K562 (cell line): Measurements from ENCODE around the gene WDR20. TPM values are rescaled to one million over a fixed set of nuclear protein-coding genes. Genes with fewer than 3 reads are reported as not detected.

Source experiments
- ATAC-seq: fragments of 200-7000 bp; cut with Tn5 transposase; 3 replicates; pipeline ENCODE4 v1.9.1; 2020; ENCODE audit warnings: moderate library complexity
- BruUV-seq: library from RNA; stranded (reverse); fragments of 400-500 nt; replicated peaks from 2 replicates; lab custom pipeline; 2021; lab: Mats Ljungman, UMichigan
- CTCF ChIA-PET: fragments of 300-600 bp; formaldehyde crosslinking; extraction: SDS; loops from one replicate; lab custom pipeline; 2021; ENCODE audit warnings: low intra/inter-chr PET ratio; lab: Yijun Ruan, JAX
- POLR2A ChIA-PET: fragments of 300-600, 350-650 bp; sonication (Branson Sonifier 250); formaldehyde crosslinking; extraction: SDS; loops from one replicate; lab custom pipeline; 2021; ENCODE audit warnings: antibody characterized with exemption, inconsistent platforms; lab: Yijun Ruan, JAX
- DNase-seq, 4 experiments: peaks; one replicate each; pipeline versions ENCODE4 v3.0.0 to v3.0.0-alpha.2; 2011 to 2018; ENCODE audit warnings: low spot score in 3 of 4, mixed read lengths in 3 of 4; ENCODE audit errors: extremely low read depth in 1 of 4
- FAIRE-seq: peaks from 2 replicates; lab custom pipeline; 2011; peaks lifted over from hg19 to GRCh38; lab: Jason Lieb, UNC
- H2AFZ ChIP-seq: 2 replicates; pipeline ENCODE4 v1.6.0; 2011; ENCODE audit warnings: low read depth, low read length, control low read depth, inconsistent platforms
- H3K27ac ChIP-seq: fragments of 200-600 bp; 3 replicates; pipeline ENCODE4 v1.8.0; 2011; ENCODE audit warnings: low read depth, mild to moderate bottlenecking, control low read depth, inconsistent platforms, low read length, moderate library complexity, mixed read lengths; ENCODE audit errors: extremely low read depth
- H3K27me3 ChIP-seq, 2 experiments: fragments of 300-600 bp in 1 of 2; 2 replicates in 1 of 2; 3 replicates in 1 of 2; pipeline versions ENCODE4 v1.6.0 to v1.8.0; 2011; ENCODE audit warnings: inconsistent platforms in 2 of 2, low read length in 2 of 2, mild to moderate bottlenecking in 1 of 2, mixed read lengths in 1 of 2, moderate library complexity in 1 of 2; ENCODE audit not compliant: control insufficient read depth in 2 of 2, insufficient read depth in 2 of 2
- H3K36me3 ChIP-seq: fragments of 300-600 bp; 3 replicates; pipeline ENCODE4 v1.8.0; 2011; ENCODE audit warnings: mild to moderate bottlenecking, low read length, inconsistent platforms; ENCODE audit not compliant: control insufficient read depth, insufficient read depth
- H3K4me1 ChIP-seq, 2 experiments: fragments of 200-600 bp in 1 of 2; replicated peaks in 1 of 2; 2 replicates in 1 of 2; 3 replicates in 1 of 2; pipeline versions ENCODE4 v1.5.1 to v1.8.0; 2011; ENCODE audit warnings: inconsistent platforms in 2 of 2, low read length in 2 of 2, mild to moderate bottlenecking in 1 of 2, mixed read lengths in 1 of 2, moderate library complexity in 1 of 2; ENCODE audit not compliant: control insufficient read depth in 2 of 2, insufficient read depth in 2 of 2
- H3K4me2 ChIP-seq: 2 replicates; pipeline ENCODE4 v1.6.1; 2011; ENCODE audit warnings: low read length, control low read depth, inconsistent platforms, mixed read lengths; ENCODE audit not compliant: insufficient read depth
- H3K4me3 ChIP-seq: fragments of 200-600 bp; sonication (generic), shearing (Covaris generic); 2 replicates; pipeline ENCODE4 v1.5.1; 2016; ENCODE audit warnings: control low read depth, inconsistent platforms
- H3K79me2 ChIP-seq: fragments of 200-600 bp; 3 replicates; pipeline ENCODE4 v1.8.0; 2011; ENCODE audit warnings: low read length, inconsistent platforms; ENCODE audit not compliant: control insufficient read depth, insufficient read depth
- H3K9ac ChIP-seq, 2 experiments: 2 replicates each; pipeline versions ENCODE4 v1.6.0 to v1.6.1; 2011; ENCODE audit warnings: low read depth in 2 of 2, low read length in 2 of 2, control low read depth in 1 of 2, inconsistent platforms in 1 of 2, mild to moderate bottlenecking in 1 of 2, mixed read lengths in 1 of 2; ENCODE audit not compliant: insufficient read depth in 1 of 2
- H3K9me1 ChIP-seq: one replicate; pipeline ENCODE4 v1.6.0; 2011; ENCODE audit warnings: inconsistent platforms, mild to moderate bottlenecking, low read length, moderate library complexity; ENCODE audit not compliant: control insufficient read depth, insufficient read depth
- H3K9me3 ChIP-seq: replicated peaks from 2 replicates; pipeline ENCODE4 v1.5.1; 2011; ENCODE audit warnings: low read depth, low read length, inconsistent platforms; ENCODE audit not compliant: control insufficient read depth, insufficient read depth
- H4K20me1 ChIP-seq: replicated peaks from 2 replicates; pipeline ENCODE4 v1.6.1; 2011; ENCODE audit warnings: low read length, inconsistent platforms, mixed read lengths; ENCODE audit not compliant: control insufficient read depth, insufficient read depth
- NRF1 ChIP-seq, 2 experiments: fragments of 450-650 bp; IDR thresholded peaks in 1 of 2; conservative IDR thresholded peaks in 1 of 2; 2 replicates each; pipeline ENCODE4 v1.6.1; 2014; ENCODE audit warnings: mild to moderate bottlenecking in 2 of 2
- TFAP4 ChIP-seq: sonication (generic); formaldehyde crosslinking; IDR thresholded peaks from 2 replicates; pipeline ENCODE4 v1.8.0; 2022; ENCODE audit warnings: missing genetic modification reagents, mild to moderate bottlenecking, moderate library complexity, borderline replicate concordance
- ZNF133 ChIP-seq: fragments of 250-450 bp; sonication (Bioruptor Pico); IDR thresholded peaks from 2 replicates; pipeline ENCODE4 v1.4.0; 2020; ENCODE audit warnings: mild to moderate bottlenecking
- WGBS: fragments of 100-300 bp; shearing (Covaris generic); methylation state at CpG from one replicate; pipeline ENCODE4 v1.1.6; 2016; ENCODE audit warnings: low coverage, mixed read lengths; ENCODE audit not compliant: insufficient coverage; ENCODE audit errors: missing lambda C conversion rate; 5-methylcytosine and 5-hydroxymethylcytosine counted together
- in situ Hi-C: fragments of 300-500 bp; cut with MboI; formaldehyde crosslinking; loops from 4 replicates; pipeline ENCODE4 v1.15.0; 2018; ENCODE audit warnings: inconsistent platforms, mixed read lengths
- intact Hi-C: fragments of 100-400 bp; cut with micrococcal nuclease; formaldehyde crosslinking; loops from 2 replicates; pipeline ENCODE4 v1.14.2; 2022
- polyA plus RNA-seq, 8 experiments: library from polyadenylated mRNA; depleted of rRNA in 4 of 8; stranded (reverse) in 5 of 8; unstranded in 3 of 8; fragments of >200 nt; fragmentation: Nextera tagmentation in 2 of 8; fragmentation: Illumina TruSeq in 1 of 8; extraction: Ambion mirVana in 2 of 8; extraction: Trizol in 1 of 8; gene quantifications; 2 replicates each; pipeline versions ENCODE4 v1.2.1 to v1.2.3, GENCODE V29; 2011 to 2014; ENCODE audit warnings: inconsistent platforms in 1 of 8, missing spikeins in 1 of 8
- total RNA-seq, 7 experiments: library from RNA; depleted of rRNA in 6 of 7; stranded (reverse); fragments of >200 nt in 6 of 7; fragmentation: Illumina TruSeq in 2 of 7; extraction: Trizol in 2 of 7; gene quantifications; 2 replicates each; pipeline versions ENCODE4 v1.2.1 to v1.2.3, GENCODE V29; 2011 to 2021; ENCODE audit warnings: low replicate concordance in 1 of 7
- TF ChIP-seq, protein P1 (sequence below): fragments of 200-800 bp; sonication (Bioruptor generic); IDR thresholded peaks from 2 replicates; pipeline ENCODE4 v1.6.1; 2017; ENCODE audit warnings: missing genetic modification characterization, missing compliant biosample characterization

Gene WDR20
- total and polyA plus RNA-seq, 9 of the 15 experiments (the other 6 are each of a cell fraction or from before 2014, with no cell fraction given): 7.0 to 15.3 (median 11.8) TPM

GRCh38 chr14:102164241-102164641 is 24.5 kb downstream of the WDR20 start (continued):
- TF ChIP-seq TFAP4 (CRISPR knock-in tag): no peak
- TF ChIP-seq NRF1 (conservative IDR thresholded peaks at IDR 0.05 in 1 of 2, IDR thresholded peaks at IDR 0.05 in 1 of 2): no peak
- TF ChIP-seq, all 486 proteins: peak for 14

DNA sequence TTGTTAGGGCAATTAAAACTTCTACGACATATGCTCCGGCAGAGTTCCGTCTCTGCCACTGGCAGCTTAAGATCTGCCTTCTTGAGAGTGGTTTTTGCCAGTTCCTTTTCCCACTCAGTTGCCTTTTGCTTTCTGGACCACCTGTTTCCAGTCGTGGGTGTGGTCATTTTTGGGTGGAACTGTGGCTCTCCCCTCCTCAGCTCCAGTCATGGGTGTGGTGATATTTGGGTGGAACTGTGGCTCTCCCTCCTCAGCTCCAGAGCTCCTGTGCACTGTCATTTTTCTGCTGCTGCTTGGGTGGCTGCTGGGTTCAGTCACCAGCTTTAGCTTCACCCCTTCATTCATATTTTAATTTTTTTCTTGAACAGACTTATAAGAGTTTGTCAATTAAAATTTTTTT is 25.3 kb downstream of the WDR20 start:
- 89% methylated on average over 3 of the region's 4 CpGs for WGBS
- Histone ChIP-seq H3K79me2 (peaks cover 73% of the 10 kb centered on the region), H3K9ac (peak overlapping the region in 1 of 2 experiments; percentile 28; a peak in 1 of 4 replicates), H4K20me1 (peaks cover 14% of the 10 kb centered on the region; the same call in 1 of the 2 replicates), H3K4me3 (no peak overlapping the region), H3K36me3 (peaks cover 4% of the 10 kb centered on the region), H3K9me3 (no peaks in the 10 kb centered on the region), H3K4me1 (peaks cover 0 to 17% of the 10 kb centered on the region in 2 experiments; a peak in 3 of 5 replicates), H3K27ac (no peak overlapping the region), H2AFZ (no peak overlapping the region), H3K9me1 (peaks cover 3% of the 10 kb centered on the region), H3K27me3 (no peaks in the 10 kb centered on the region), H3K4me2 (no peak overlapping the region)
- no TSS peak for BruUV-seq
- ATAC-seq: peak; percentile 63
- intact Hi-C loops (no loop called here), in situ Hi-C loops (no loop called here)
- TF ChIP-seq, protein P1, sequence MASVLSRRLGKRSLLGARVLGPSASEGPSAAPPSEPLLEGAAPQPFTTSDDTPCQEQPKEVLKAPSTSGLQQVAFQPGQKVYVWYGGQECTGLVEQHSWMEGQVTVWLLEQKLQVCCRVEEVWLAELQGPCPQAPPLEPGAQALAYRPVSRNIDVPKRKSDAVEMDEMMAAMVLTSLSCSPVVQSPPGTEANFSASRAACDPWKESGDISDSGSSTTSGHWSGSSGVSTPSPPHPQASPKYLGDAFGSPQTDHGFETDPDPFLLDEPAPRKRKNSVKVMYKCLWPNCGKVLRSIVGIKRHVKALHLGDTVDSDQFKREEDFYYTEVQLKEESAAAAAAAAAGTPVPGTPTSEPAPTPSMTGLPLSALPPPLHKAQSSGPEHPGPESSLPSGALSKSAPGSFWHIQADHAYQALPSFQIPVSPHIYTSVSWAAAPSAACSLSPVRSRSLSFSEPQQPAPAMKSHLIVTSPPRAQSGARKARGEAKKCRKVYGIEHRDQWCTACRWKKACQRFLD (CRISPR knock-in tag): no peak
- no peak for TF ChIP-seq ZNF133 (CRISPR knock-in tag)
- CTCF ChIA-PET: no interaction called here
- POLR2A ChIA-PET: interaction anchor here (0.6 to 1.6 kb wide), 3 partner anchors 14 to 83 kb away, joined by 3 read pairs; no protein-coding TSS in a partner anchor
- DNase-seq: peak in 2 of 4 experiments; percentile 18 to 20
- peak; percentile 37 for FAIRE-seq
